Measurements from ENCODE around the gene AATK. TPM values are rescaled to one million over a fixed set of nuclear protein-coding genes. Genes with fewer than 3 reads are reported as not detected.
A peak's percentile ranks its signal among the peaks of the same experiment; 100 is the strongest.

AATK gene
- total RNA-seq = 1.00 and 1.5 TPM in 2 replicates
- polyA plus RNA-seq = 0.69 and 0.94 TPM in 2 replicates
- polyA plus RNA-seq (2011; cell fraction: cytosol; rRNA removed) = 0.17 and 0.45 TPM in 2 replicates
- polyA plus RNA-seq (2011; cell fraction: nucleus; rRNA removed) = 0.59 and 1.1 TPM in 2 replicates
- polyA plus RNA-seq (2012) = 0.90 and 2.0 TPM in 2 replicates
- 0.21 and 0.24 TPM in 2 replicates for polyA minus RNA-seq
- 45.0 TPM for polyA minus RNA-seq (2011; cell fraction: cytosol; rRNA and poly(A)+ RNA removed)
- polyA minus RNA-seq (2011; cell fraction: nucleus; rRNA and poly(A)+ RNA removed) = 0.72 and 1.2 TPM in 2 replicates
- Bru-seq, nascent RNA = percentile 8 among the genes with signal in this experiment
- percentile 19 among the genes with signal in this experiment for BruChase-seq, experiment 1, labeled RNA remaining after a 6-hour chase
- percentile 13 among the genes with signal in this experiment for BruChase-seq, experiment 2, labeled RNA remaining after a 2-hour chase
- long read RNA-seq, partial matches to known transcripts = 0 of 1 reads
- long read RNA-seq, other reads (novel, unspliced or antisense) = 1 of 1 reads

- POLR2A ChIA-PET = no interaction called here
- Histone ChIP-seq H3K4me1 (ENCODE audit: control insufficient read depth, extremely low read depth, insufficient read depth, low read length) (no peaks in the 10 kb centered on the region), H3K4me3 (replicated peaks in 1 of 3; ENCODE audit: insufficient read depth in 1 of 3, low read depth in 1 of 3, low read length in 3 of 3) (no peak within 1 kb of the TSS), H3K79me2 (ENCODE audit: control insufficient read depth, insufficient read depth, low read length) (no peaks in the 10 kb centered on the region), H3K36me3 (ENCODE audit: control insufficient read depth in 2 of 2, extremely low read depth in 1 of 2, insufficient read depth in 2 of 2, low read length in 2 of 2) (no peaks in the 10 kb centered on the region), H3K9me3 (replicated peaks; ENCODE audit: control insufficient read depth, insufficient read depth, low read length) (no peaks in the 10 kb centered on the region), H3K9me1 (replicated peaks; ENCODE audit: control insufficient read depth, extremely low read depth, insufficient read depth, low read length) (no peaks in the 10 kb centered on the region), H3K9ac (replicated peaks; ENCODE audit: extremely low read depth, insufficient read depth, low read length) (no peak within 1 kb of the TSS), H3K27me3 (ENCODE audit: control insufficient read depth in 2 of 2, insufficient read depth in 2 of 2, low read length in 2 of 2) (peaks cover 5 to 6% of the 10 kb centered on the region in 2 experiments), H3K27ac (ENCODE audit: insufficient read depth, low read depth, low read length) (no peak within 1 kb of the TSS), H4K20me1 (replicated peaks; ENCODE audit: control insufficient read depth, extremely low read depth, insufficient read depth, low read length) (no peaks in the 10 kb centered on the region), H2AFZ (ENCODE audit: low read depth, low read length) (no peak within 1 kb of the TSS), H3K4me2 (ENCODE audit: insufficient read depth, low read length) (no peak within 1 kb of the TSS)
- TF ChIP-seq POLR2AphosphoS5 (IDR thresholded peaks at IDR 0.05; ENCODE audit: insufficient read depth, low read depth, low read length) = no peak
- no peak for TF ChIP-seq MYC (IDR thresholded peaks at IDR 0.05; ENCODE audit: low read depth, low read length)
- TF ChIP-seq, protein P1, sequence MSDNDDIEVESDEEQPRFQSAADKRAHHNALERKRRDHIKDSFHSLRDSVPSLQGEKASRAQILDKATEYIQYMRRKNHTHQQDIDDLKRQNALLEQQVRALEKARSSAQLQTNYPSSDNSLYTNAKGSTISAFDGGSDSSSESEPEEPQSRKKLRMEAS (IDR thresholded peaks at IDR 0.05; ENCODE audit: insufficient read depth, insufficient read length) = no peak
- no peak for TF ChIP-seq JUN (IDR thresholded peaks at IDR 0.05; ENCODE audit: borderline replicate concordance, insufficient read depth, insufficient read length, low read depth)
- TF ChIP-seq, protein P2, sequence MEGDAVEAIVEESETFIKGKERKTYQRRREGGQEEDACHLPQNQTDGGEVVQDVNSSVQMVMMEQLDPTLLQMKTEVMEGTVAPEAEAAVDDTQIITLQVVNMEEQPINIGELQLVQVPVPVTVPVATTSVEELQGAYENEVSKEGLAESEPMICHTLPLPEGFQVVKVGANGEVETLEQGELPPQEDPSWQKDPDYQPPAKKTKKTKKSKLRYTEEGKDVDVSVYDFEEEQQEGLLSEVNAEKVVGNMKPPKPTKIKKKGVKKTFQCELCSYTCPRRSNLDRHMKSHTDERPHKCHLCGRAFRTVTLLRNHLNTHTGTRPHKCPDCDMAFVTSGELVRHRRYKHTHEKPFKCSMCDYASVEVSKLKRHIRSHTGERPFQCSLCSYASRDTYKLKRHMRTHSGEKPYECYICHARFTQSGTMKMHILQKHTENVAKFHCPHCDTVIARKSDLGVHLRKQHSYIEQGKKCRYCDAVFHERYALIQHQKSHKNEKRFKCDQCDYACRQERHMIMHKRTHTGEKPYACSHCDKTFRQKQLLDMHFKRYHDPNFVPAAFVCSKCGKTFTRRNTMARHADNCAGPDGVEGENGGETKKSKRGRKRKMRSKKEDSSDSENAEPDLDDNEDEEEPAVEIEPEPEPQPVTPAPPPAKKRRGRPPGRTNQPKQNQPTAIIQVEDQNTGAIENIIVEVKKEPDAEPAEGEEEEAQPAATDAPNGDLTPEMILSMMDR (IDR thresholded peaks at IDR 0.05; ENCODE audit: extremely low read depth in 1 of 2, insufficient read depth in 1 of 2, low read depth in 1 of 2, low read length in 2 of 2) = no peak
- no peak for TF ChIP-seq GATA2 (IDR thresholded peaks at IDR 0.05; ENCODE audit: insufficient read depth, insufficient read length, low read depth, low read length)
- no peak for TF ChIP-seq FOS (IDR thresholded peaks at IDR 0.05; ENCODE audit: borderline replicate concordance, insufficient read depth, low read length)
- CTCF ChIA-PET = no interaction called here
- dilution Hi-C loops (cut with MboI; ENCODE audit: extremely low pct_ligation_motif_present, low sequenced_read_pairs) (no loop called here), intact Hi-C loops (cut with micrococcal nuclease) (no loop called here)
- FAIRE-seq (no peak), DNase-seq (ENCODE audit: low read depth, low spot score) (no peak)
- BruUV-seq (replicated peaks) = no TSS peak
Measured at GRCh38 chr17:81166033-81166492, at the start of gene AATK. Gene AATK, minus strand, starts transcription at chr17:81166221. Its CDS starts 229 bp downstream, at chr17:81165992.

Measured in endothelial cell of umbilical vein (primary cell).